Uterus (tissue), 4 donors: ENCODE results near the gene FNIP2. TPM values are rescaled to one million over a fixed set of nuclear protein-coding genes. Genes with fewer than 3 reads are reported as not detected.

ENCODE experiments used
- DNase-seq, 2 donors: peaks; one replicate each; pipeline ENCODE4 v3.0.0-alpha.2; 2019 to 2020
- H3K27ac ChIP-seq, 2 donors: fragments of 200-600 bp; sonication (generic); 1 replicate in 1 of 2; 2 replicates in 1 of 2; pipeline ENCODE4 v1.5.1; 2016 to 2018
- H3K27me3 ChIP-seq, 2 donors: fragments of 200-600 bp; sonication (generic); one replicate each; pipeline ENCODE4 v1.5.1; 2018 to 2019; ENCODE audit warnings: control low read depth in 1 of 2
- H3K36me3 ChIP-seq, 2 donors: fragments of 200-600 bp; sonication (generic); one replicate each; pipeline ENCODE4 v1.5.1; 2019; ENCODE audit warnings: control low read depth in 1 of 2
- H3K4me1 ChIP-seq, 2 donors: fragments of 200-600 bp; sonication (generic); one replicate each; pipeline ENCODE4 v1.5.1; 2018 to 2019; ENCODE audit warnings: control low read depth in 1 of 2
- H3K4me3 ChIP-seq, 2 donors: fragments of 200-600 bp; sonication (generic); 1 replicate in 1 of 2; 2 replicates in 1 of 2; pipeline ENCODE4 v1.5.1; 2018 to 2019; ENCODE audit warnings: mild to moderate bottlenecking in 1 of 2
- H3K9me3 ChIP-seq, 2 donors: fragments of 200-600 bp; sonication (generic); one replicate each; pipeline ENCODE4 v1.5.1; 2019; ENCODE audit warnings: control low read depth in 1 of 2
- POLR2A ChIP-seq, 2 donors: fragments of 450-650 bp; IDR thresholded peaks; one replicate each; pipeline ENCODE4 v1.6.1; 2016; ENCODE audit warnings: antibody characterized with exemption in 2 of 2, mild to moderate bottlenecking in 1 of 2, moderate library complexity in 1 of 2
- intact Hi-C: fragments of 100-400 bp; cut with DNase I; formaldehyde crosslinking; loops from one replicate; pipeline ENCODE4 v1.15.1; 2023; ENCODE audit warnings: low total_unique reads
- total RNA-seq, 4 donors: library from RNA; depleted of rRNA in 3 of 4; stranded (reverse); fragments of >200 nt in 3 of 4; gene quantifications; one replicate each; pipeline versions ENCODE4 v1.1.0 to v1.2.4, GENCODE V29; 2014 to 2023
- TF ChIP-seq, protein P1 (sequence below), 4 experiments: fragments of 200-600 bp in 2 of 4; fragments of 450-650 bp in 2 of 4; sonication (generic) in 2 of 4; IDR thresholded peaks; one replicate each; pipeline ENCODE4 v1.5.1; 2016 to 2019; ENCODE audit warnings: antibody characterized with exemption in 4 of 4, mild to moderate bottlenecking in 2 of 4, moderate library complexity in 1 of 4
- donor health status: DM: yes; HTN: yes; CAD: no.

The FNIP2 gene
- total RNA-seq, 4 donors from 2014 or later, result 8.5 to 61.9 (median 29.6) TPM

DNA sequence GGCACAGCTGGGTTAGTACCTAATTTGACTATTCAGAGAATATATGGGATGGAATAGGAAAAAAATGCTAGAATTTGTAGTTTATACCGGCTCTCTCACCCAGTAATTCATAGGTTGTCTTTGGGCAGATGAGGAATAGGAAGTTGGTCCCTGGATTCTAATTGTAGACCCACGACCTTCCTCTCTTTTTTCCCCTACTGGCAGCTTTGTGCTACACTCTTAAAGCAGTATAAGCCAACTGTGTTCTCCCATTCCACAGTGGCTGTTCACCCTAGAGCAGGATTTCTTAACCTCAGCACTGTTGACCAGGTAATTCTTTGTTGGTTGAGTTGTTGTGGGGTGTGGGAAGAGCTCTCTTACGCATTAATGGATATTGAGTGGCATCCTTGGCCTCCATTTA is 92.9 kb downstream of the FNIP2 start:
- Histone ChIP-seq H3K27me3 (no peaks in the 10 kb centered on the region), H3K27ac (no peak overlapping the region), H3K36me3 (no peaks in the 10 kb centered on the region)

DNA sequence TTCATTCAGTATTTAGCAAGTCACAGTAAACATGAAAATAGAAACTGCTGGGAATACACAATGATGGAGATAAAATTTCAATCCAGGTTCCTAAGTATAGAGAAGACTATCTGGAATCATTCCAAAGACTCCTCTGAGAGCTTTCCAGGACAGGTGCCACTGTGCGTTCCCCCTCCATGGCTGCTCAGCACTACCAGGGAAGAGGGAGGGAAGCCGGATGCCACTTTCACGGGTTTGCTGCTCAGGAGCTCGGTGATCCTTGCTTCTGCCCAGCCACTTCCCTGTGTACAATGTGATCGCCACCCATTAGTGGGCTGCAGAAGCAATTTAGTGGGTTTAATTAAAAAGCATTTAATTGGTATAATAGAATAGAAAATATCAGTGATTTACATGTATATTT is 94.5 kb downstream of the FNIP2 start:
- Histone ChIP-seq H3K4me1 (no peaks in the 10 kb centered on the region), H3K9me3 (no peaks in the 10 kb centered on the region), H3K27me3 (no peaks in the 10 kb centered on the region), H3K27ac (no peak overlapping the region), H3K36me3 (no peaks in the 10 kb centered on the region), H3K4me3 (no peak overlapping the region)
- TF ChIP-seq POLR2A (IDR thresholded peaks at IDR 0.05), result no peak
- TF ChIP-seq, protein P1, sequence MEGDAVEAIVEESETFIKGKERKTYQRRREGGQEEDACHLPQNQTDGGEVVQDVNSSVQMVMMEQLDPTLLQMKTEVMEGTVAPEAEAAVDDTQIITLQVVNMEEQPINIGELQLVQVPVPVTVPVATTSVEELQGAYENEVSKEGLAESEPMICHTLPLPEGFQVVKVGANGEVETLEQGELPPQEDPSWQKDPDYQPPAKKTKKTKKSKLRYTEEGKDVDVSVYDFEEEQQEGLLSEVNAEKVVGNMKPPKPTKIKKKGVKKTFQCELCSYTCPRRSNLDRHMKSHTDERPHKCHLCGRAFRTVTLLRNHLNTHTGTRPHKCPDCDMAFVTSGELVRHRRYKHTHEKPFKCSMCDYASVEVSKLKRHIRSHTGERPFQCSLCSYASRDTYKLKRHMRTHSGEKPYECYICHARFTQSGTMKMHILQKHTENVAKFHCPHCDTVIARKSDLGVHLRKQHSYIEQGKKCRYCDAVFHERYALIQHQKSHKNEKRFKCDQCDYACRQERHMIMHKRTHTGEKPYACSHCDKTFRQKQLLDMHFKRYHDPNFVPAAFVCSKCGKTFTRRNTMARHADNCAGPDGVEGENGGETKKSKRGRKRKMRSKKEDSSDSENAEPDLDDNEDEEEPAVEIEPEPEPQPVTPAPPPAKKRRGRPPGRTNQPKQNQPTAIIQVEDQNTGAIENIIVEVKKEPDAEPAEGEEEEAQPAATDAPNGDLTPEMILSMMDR (IDR thresholded peaks at IDR 0.05), result no peak
- DNase-seq, result no peak
- intact Hi-C loops, result no loop called here

More for the DNA sequence above, 92.9 kb downstream of the FNIP2 start:
- intact Hi-C loops, result no loop called here
- DNase-seq, result no peak
- Histone ChIP-seq H3K4me1 (no peaks in the 10 kb centered on the region), H3K9me3 (no peaks in the 10 kb centered on the region), H3K4me3 (no peak overlapping the region)
- no peak for TF ChIP-seq POLR2A (IDR thresholded peaks at IDR 0.05)

DNA sequence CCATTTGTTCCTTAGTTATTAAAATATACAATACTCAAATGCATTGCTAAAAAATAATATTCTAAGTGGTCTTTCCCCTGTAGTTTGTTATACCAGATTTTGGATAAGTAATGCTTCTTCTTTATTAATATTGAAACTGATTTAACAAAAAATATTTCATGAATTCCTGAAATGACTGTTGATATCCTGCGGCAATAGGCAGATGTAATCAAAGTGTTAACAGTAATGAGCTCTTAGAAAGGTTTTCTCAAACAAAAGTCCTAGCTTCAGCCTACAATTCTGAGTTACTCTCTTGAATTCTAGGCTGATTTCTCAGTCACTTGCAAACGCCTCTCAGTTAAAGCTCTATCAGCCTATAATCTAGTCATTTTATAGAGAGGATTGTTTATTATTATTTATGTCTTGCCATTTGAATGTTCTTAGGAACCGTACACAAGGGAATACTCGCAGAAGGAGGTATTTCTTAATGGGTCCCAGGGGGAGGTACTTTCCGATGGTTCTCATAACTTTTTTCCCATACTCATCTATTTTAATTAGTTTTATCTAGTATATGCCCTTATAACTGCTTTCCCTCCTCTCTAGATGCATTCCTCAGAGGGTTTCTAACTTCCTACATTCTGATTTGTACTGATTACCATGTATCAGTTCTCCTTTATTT is 96.8 kb downstream of the FNIP2 start:
- no peak for TF ChIP-seq POLR2A (IDR thresholded peaks at IDR 0.05)
- TF ChIP-seq, protein P1 (IDR thresholded peaks at IDR 0.05), result no peak
- no peaks in the 10 kb centered on the region for H3K36me3 ChIP-seq
- H3K27ac ChIP-seq, result no peak overlapping the region
- H3K27me3 ChIP-seq, result no peaks in the 10 kb centered on the region
- H3K9me3 ChIP-seq, result no peaks in the 10 kb centered on the region
- DNase-seq, result no peak
- no peak overlapping the region for H3K4me3 ChIP-seq
- intact Hi-C loops, result no loop called here
- H3K4me1 ChIP-seq, result no peaks in the 10 kb centered on the region

DNA sequence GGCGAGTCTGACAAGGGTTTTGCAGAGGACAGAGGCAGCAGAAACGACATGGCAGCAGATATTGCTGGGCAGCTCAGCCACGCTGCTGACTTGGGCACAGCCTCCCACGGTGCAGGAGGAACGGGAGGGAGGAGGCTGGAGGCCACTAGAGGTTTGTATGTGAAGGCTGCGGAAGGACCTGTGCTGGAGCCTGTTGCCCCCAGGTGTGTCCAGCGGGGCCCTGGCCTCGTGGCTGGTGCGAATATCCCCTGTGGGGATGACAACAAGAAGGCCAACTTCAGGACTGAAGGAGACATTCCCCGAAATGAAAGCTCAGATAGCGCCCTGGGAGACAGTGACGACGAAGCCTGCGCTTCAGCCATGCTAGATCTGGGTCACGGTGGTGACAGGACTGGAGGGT is 100.2 kb downstream of the FNIP2 start:
- H3K36me3 ChIP-seq, result no peaks in the 10 kb centered on the region
- intact Hi-C loops, result no loop called here

DNA sequence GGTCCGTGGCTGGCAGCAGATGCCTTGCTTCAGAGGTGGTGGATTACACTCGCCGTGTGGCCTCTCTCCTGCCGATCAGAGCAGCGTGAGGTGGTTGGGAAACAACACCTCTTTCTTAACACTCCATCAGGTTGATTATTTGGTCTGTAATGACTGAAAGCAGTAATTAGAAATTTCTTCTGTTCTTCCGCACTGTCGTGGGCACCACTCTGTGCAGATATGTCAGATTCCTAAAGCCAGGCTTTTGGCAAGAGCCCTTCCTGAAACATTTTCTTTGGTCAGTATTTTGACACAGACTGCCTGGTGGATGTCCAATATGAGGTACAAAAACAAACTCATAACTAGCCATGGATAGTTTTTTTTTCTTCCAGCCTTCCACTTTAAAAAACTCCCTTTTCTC is 100.9 kb downstream of the FNIP2 start:
- no peak for TF ChIP-seq POLR2A (IDR thresholded peaks at IDR 0.05)
- TF ChIP-seq, protein P1 (IDR thresholded peaks at IDR 0.05), result no peak
- H3K36me3 ChIP-seq, result no peaks in the 10 kb centered on the region
- H3K27ac ChIP-seq, result no peak overlapping the region
- no peaks in the 10 kb centered on the region for H3K4me1 ChIP-seq
- no peak for DNase-seq
- intact Hi-C loops, result no loop called here
- no peaks in the 10 kb centered on the region for H3K27me3 ChIP-seq
- H3K4me3 ChIP-seq, result no peak overlapping the region
- no peaks in the 10 kb centered on the region for H3K9me3 ChIP-seq

More for the DNA sequence above, 100.2 kb downstream of the FNIP2 start:
- Histone ChIP-seq H3K27me3 (no peaks in the 10 kb centered on the region), H3K27ac (no peak overlapping the region), H3K4me1 (no peaks in the 10 kb centered on the region), H3K9me3 (no peaks in the 10 kb centered on the region), H3K4me3 (no peak overlapping the region)
- no peak for DNase-seq
- TF ChIP-seq POLR2A (IDR thresholded peaks at IDR 0.05), result no peak

DNA sequence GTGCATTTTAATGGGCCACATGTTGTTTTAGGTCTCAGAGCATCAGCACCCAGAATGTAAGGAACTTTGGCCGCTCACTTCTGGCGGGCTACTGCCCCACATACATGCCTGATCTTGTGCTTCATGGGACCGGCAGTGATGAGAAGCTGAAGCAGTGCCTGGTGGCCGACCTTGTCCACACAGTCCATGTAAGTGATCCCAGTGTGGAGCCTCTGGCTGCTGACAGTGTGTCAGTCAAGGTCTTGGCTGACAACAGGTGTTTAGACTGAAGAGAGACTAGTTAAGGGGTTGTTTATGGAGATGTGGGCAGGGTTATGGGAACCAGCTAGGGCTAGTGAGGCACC is 101.4 kb downstream of the FNIP2 start:
- intact Hi-C loops, result no loop called here
- no peak overlapping the region for H3K27ac ChIP-seq
- H3K4me1 ChIP-seq, result no peaks in the 10 kb centered on the region
- H3K27me3 ChIP-seq, result no peaks in the 10 kb centered on the region
- no peak for TF ChIP-seq POLR2A (IDR thresholded peaks at IDR 0.05)
- TF ChIP-seq, protein P1 (IDR thresholded peaks at IDR 0.05), result no peak
- no peaks in the 10 kb centered on the region for H3K36me3 ChIP-seq
- no peaks in the 10 kb centered on the region for H3K9me3 ChIP-seq
- no peak for DNase-seq
- no peak overlapping the region for H3K4me3 ChIP-seq
